Hepatic stellate cell (primary cell): ENCODE data around the gene ZNF311.

Experiments
- DNase-seq: peaks from one replicate; pipeline ENCODE4 v3.0.0; 2011; ENCODE audit warnings: low spot score

The ZNF311 gene

GRCh38 chr6:29005183-29005885, at the start of gene ZNF311:
Gene ZNF311 (minus strand): TSS chr6:29005315. CDS start chr6:29003954, 1,361 bp downstream.
- DNase-seq = peak; percentile 55

GRCh38 chr6:29051680-29052079, 46.6 kb upstream of the ZNF311 start:
- DNase-seq = no peak

GRCh38 chr6:29045075-29045474, 40.0 kb upstream of the ZNF311 start, which contains the start of gene OR2W1:
Gene OR2W1 (minus strand): TSS chr6:29045175. CDS start chr6:29045175, 0 bp downstream.
- DNase-seq = no peak

- no peak for DNase-seq
These were observed 30.8 kb upstream of the ZNF311 start for GRCh38 chr6:29035951-29036350.

GRCh38 chr6:29028821-29029220, 23.7 kb upstream of the ZNF311 start:
- DNase-seq = no peak

- DNase-seq = no peak
These were observed 20.9 kb upstream of the ZNF311 start for GRCh38 chr6:29025927-29026585.

GRCh38 chr6:29021434-29021833, 16.3 kb upstream of the ZNF311 start:
- DNase-seq = no peak

GRCh38 chr6:29019629-29020028, 14.5 kb upstream of the ZNF311 start:
- no peak for DNase-seq

- no peak for DNase-seq
These were observed 12.3 kb upstream of the ZNF311 start for GRCh38 chr6:29017428-29017802.

- peak; percentile 53 for DNase-seq
These were observed 11.7 kb upstream of the ZNF311 start for GRCh38 chr6:29016559-29017427.

GRCh38 chr6:29014729-29015608, 9.9 kb upstream of the ZNF311 start:
- no peak for DNase-seq

GRCh38 chr6:29011276-29011734, 6.2 kb upstream of the ZNF311 start:
- peak; percentile 70 for DNase-seq

- DNase-seq = no peak
These were observed 4.2 kb upstream of the ZNF311 start for GRCh38 chr6:29009358-29009757.

- no peak for DNase-seq
These were observed 3.0 kb upstream of the ZNF311 start for GRCh38 chr6:29008089-29008488.

GRCh38 chr6:28996844-28997510, 8.1 kb downstream of the ZNF311 start:
- DNase-seq = no peak

- DNase-seq = no peak
These were observed 9.9 kb downstream of the ZNF311 start for GRCh38 chr6:28995093-28995650.

- no peak for DNase-seq
These were observed 16.4 kb downstream of the ZNF311 start for GRCh38 chr6:28988536-28989311.

GRCh38 chr6:28985462-28986164, 19.5 kb downstream of the ZNF311 start:
- peak; percentile 92 for DNase-seq

- DNase-seq = no peak
These were observed 21.3 kb downstream of the ZNF311 start for GRCh38 chr6:28983838-28984237.
